T-helper 1 cell treated with Interleukin-12 subunit alpha and Interleukin-12 subunit beta and Interleukin-4 antibody, amounts not matched to agents 30 μg/mL and 1 μg/mL, for 36 hours (primary cell): ENCODE measurements around the gene CFAP410.

Source experiments
- H3K27ac Mint-ChIP-seq: one replicate; pipeline ENCODE4 v1.8.0; 2021; ENCODE audit warnings: mild to moderate bottlenecking, mixed read lengths
- H3K27me3 Mint-ChIP-seq: one replicate; pipeline ENCODE4 v1.8.0; 2021; ENCODE audit warnings: low read depth, mixed read lengths
- H3K36me3 Mint-ChIP-seq: one replicate; pipeline ENCODE4 v1.8.0; 2021; ENCODE audit warnings: low read depth, mixed read lengths
- H3K4me1 Mint-ChIP-seq: one replicate; pipeline ENCODE4 v1.8.0; 2021; ENCODE audit warnings: low read depth, mixed read lengths
- H3K4me3 Mint-ChIP-seq: one replicate; pipeline ENCODE4 v1.8.0; 2021; ENCODE audit warnings: mild to moderate bottlenecking, moderate library complexity, mixed read lengths
- H3K9me3 Mint-ChIP-seq: one replicate; pipeline ENCODE4 v1.8.0; 2021; ENCODE audit warnings: mixed read lengths

Gene CFAP410

DNA sequence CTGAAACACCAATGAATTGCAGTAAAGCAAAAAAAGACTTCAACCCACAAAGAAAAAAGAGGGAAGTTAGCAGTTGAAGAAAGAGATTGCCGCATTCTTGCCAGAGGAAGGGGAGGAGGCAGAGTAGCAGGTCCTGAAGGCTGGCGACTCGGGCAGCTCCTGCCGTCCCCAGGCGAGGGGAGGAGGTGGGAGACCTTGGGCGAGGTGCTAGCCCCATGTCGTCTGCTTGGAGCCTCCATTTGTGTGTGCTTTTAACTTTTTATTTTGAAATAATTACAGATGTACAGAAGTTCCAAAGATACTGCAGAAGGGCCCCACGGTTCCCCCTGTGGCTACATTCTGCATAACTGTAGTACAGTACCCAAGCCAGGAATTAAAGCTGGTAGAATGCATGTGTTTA is 21.0 kb upstream of the CFAP410 start:
- Mint-ChIP-seq H3K4me1 (peaks cover 26% of the 10 kb centered on the region), H3K36me3 (peaks cover 37% of the 10 kb centered on the region), H3K27ac (no peak overlapping the region), H3K4me3 (no peak overlapping the region), H3K27me3 (peaks cover 5% of the 10 kb centered on the region), H3K9me3 (peaks cover 12% of the 10 kb centered on the region)

DNA sequence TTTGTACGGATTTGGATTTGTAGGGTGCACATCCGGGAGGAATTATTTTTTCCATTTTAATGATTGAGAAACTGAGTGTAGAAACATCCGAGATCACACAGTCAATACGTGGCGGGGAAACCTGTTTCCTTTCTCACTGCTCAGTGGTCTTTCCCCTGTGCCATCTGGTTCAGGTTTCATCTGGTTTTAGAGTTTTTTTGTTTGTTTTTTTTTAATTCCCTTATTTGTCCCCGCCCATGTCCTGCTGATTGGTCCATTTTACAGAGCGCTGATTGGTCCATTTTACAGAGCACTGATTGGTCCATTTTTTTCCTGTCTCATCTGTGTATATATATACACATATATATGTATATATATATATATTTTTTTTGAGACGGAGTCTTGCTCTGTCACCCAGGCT is 20.2 kb upstream of the CFAP410 start:
- no peak overlapping the region for H3K27ac Mint-ChIP-seq
- no peak overlapping the region for H3K4me3 Mint-ChIP-seq
- H3K9me3 Mint-ChIP-seq, result peaks cover 12% of the 10 kb centered on the region
- peaks cover 32% of the 10 kb centered on the region for H3K4me1 Mint-ChIP-seq
- H3K27me3 Mint-ChIP-seq, result peaks cover 5% of the 10 kb centered on the region
- peaks cover 43% of the 10 kb centered on the region for H3K36me3 Mint-ChIP-seq

DNA sequence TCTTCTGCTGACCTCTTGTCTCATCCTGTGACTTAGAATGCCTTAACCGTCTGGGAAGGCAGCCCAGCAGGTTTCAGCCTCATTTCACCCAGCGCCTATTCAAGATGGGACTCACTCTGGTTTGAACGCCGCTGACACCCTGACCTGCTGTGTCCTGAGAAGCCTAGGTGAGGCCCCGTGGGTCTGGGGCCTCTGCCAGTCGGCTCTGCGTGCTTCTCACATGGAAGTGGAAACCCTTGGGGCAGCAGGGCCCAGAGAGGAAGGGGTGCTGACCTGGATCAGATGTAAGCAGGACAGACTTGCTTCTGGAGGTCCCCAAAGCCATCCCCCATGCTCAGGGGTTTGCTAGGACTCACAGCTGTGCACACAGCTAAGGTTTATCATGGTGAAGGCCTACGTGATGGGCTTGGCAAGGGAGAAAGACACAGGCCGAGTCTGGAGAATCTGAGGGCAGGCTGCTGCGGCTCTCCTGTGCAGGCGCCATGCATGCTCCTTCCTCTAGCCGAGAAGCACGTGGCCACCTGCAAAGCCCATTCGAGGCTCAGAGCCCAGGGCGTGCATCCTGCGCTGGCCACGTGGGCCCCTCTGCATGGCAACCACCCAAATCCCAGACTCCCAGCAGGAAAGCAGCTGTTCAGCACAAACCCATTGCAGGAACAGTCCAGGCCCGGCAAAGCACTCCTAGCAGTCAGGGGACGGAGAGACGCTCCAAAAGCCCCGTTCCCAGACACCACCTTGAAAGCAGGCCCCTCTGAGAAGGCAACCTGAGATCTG is 18.1 kb upstream of the CFAP410 start:
- Mint-ChIP-seq H3K4me1 (peaks cover 52% of the 10 kb centered on the region), H3K27ac (no peak overlapping the region), H3K27me3 (peaks cover 7% of the 10 kb centered on the region), H3K4me3 (no peak overlapping the region), H3K9me3 (no peaks in the 10 kb centered on the region), H3K36me3 (peaks cover 32% of the 10 kb centered on the region)

DNA sequence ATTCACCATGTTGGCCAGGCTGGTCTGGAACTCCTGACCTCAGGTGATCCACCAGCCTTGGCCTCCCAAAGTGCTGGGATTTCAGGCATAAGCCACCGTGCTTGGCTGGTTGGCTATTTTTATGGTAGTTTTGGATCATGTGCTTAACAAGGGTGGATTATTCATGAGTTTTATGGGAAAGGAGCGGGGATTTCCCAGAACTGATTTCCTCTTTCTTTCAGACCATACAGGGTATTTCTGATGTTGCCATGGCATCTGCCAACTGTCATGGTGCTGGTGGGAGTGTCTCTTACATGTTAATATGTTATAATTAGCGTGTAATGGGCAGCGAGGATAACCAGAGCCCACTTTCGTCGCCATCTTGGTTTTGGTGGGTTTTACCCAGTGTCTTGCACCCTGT is 17.4 kb upstream of the CFAP410 start:
- Mint-ChIP-seq H3K4me1 (peaks cover 53% of the 10 kb centered on the region), H3K9me3 (no peaks in the 10 kb centered on the region), H3K27me3 (peaks cover 7% of the 10 kb centered on the region), H3K36me3 (peaks cover 32% of the 10 kb centered on the region), H3K27ac (peak overlapping the region; percentile 74), H3K4me3 (peak overlapping the region; percentile 29)

DNA sequence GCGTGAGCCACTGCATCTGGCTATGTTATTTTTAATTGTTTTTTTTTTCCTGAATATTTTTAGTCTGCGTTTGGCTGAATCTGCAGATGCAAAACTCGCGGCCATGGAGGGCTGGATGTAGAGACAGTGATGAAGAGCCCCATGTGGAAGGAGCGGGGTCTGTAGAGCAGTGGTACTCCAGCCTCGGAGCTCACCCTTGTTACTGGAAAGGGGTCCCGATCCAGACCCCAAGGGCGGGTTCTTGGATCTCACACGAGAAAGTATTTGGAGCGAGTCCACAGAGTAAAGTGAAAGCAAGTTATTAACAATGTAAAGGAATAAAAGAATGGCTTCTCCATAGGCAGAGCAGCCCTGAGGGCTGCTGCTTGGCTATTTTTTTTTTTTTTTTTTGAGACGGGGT is 17.0 kb upstream of the CFAP410 start:
- Mint-ChIP-seq H3K36me3 (peaks cover 32% of the 10 kb centered on the region), H3K4me3 (peak overlapping the region; percentile 29), H3K4me1 (peaks cover 53% of the 10 kb centered on the region), H3K27ac (peak overlapping the region; percentile 28), H3K27me3 (peaks cover 11% of the 10 kb centered on the region), H3K9me3 (no peaks in the 10 kb centered on the region)

DNA sequence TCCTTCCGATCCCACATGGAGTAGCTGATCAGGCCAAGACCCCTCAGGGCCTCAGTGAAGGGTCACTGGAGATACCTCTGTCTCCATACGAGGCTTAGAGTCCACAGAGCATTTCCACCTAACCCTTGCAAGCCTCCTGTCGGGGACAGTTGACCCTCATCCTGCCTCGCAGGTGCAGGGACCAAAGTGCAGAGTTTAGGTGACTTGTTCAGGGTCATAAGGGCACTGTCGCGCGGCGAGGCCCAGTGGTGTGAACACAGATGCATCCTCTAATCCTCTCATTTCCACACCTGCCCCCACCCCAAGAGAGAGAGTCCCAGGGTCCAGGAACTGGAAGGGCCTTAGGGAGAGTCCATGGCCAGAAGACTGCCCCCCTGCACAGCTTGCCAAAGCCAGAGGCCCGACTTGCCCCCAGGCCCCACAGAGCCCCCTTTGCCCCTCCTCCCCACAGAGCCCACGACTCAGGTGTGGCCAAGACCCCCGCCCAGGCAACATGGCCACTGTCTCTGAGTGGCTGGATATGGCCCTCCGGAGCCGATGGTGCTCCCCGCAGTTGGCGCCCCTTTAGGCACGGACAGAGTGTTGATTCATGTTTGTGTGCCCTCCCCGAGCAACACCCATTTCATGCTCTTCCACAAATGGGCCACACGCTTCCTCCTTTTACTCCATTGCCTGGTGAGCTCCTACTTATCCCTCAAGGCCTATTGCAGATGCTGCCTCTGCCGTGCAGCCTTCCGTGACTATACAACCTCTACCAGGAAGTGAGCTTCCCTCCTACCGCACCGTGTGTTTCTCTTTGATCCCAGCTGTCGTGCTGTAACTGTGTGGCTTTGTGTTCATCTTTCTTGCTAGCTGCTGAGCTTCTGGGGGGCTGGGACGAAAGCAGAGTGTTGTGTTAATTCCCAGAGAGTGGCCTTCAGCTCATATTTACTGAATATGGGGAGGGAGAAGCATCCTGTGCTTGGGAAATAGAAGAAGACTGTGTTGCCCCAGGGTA is 15.9 kb upstream of the CFAP410 start:
- Mint-ChIP-seq H3K9me3 (no peaks in the 10 kb centered on the region), H3K27me3 (peaks cover 13% of the 10 kb centered on the region), H3K4me1 (peaks cover 52% of the 10 kb centered on the region), H3K4me3 (peak overlapping the region; percentile 88), H3K36me3 (peaks cover 30% of the 10 kb centered on the region), H3K27ac (peak overlapping the region; percentile 87)

DNA sequence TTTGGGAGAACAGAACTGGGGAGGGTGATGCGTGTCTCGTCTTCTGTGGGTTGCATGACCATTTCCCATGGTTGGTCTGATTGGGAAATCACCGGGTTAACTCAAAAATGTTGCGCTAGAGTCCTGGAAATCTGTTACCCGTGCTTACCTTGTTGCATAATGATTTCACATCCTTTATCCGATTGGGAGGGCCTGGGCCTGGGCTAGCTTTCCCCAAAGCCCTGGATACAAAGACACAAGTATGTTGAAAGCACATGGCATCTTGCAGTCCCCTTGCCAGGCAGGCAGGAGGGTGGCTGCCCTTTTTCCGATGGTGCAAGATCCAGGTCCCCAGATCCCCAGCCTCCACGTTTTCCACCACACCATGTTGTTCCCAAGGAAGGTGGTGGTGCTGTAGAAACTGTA is 14.8 kb upstream of the CFAP410 start:
- H3K27ac Mint-ChIP-seq, result peak overlapping the region; percentile 74
- peaks cover 49% of the 10 kb centered on the region for H3K4me1 Mint-ChIP-seq
- H3K27me3 Mint-ChIP-seq, result peaks cover 15% of the 10 kb centered on the region
- H3K4me3 Mint-ChIP-seq, result peak overlapping the region; percentile 88
- peaks cover 25% of the 10 kb centered on the region for H3K36me3 Mint-ChIP-seq
- no peaks in the 10 kb centered on the region for H3K9me3 Mint-ChIP-seq

DNA sequence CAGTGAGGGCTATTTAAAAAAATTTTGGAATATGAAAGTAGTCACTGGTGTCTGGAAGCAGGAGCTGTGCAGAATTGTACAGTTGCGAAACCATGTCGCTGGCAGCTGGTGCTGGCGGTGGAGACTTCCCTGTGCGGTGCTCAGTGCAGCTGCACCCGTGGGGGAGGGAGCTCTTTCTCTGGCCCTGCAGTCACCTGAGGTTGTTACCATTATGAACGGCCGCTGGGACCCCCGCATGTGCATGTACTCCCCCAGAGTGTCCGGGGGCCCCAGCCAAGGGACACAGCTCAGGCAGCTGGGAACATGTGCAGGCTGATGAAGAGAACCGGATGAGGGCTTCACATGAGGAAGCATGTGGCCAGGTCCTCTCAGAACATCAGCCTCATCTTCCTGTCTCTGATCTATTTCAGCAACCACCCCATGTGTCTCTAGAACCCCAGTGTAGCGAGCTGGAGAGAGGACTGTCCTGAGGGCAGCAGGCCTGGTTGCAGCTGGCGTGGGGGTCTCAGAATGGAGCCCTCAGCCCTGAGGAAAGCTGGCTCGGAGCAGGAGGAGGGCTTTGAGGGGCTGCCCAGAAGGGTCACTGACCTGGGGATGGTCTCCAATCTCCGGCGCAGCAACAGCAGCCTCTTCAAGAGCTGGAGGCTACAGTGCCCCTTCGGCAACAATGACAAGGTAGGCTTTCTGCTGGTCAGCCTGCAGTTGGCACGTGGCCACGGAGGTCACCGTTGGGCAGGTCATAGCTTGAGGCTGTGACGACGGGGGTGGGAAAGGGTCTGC is 14.2 kb upstream of the CFAP410 start, which contains the start of gene TRPM2:
TRPM2 (plus strand) TSS at position 431 of the 780 bp plus-strand sequence; CDS start at position 511, 80 bp downstream.
- H3K27ac Mint-ChIP-seq, result peak within 1 kb of the TSS; percentile 74
- H3K36me3 Mint-ChIP-seq, result peaks cover 22% of the 10 kb centered on the region
- H3K4me3 Mint-ChIP-seq, result peak within 1 kb of the TSS; percentile 88
- peaks cover 47% of the 10 kb centered on the region for H3K4me1 Mint-ChIP-seq
- H3K27me3 Mint-ChIP-seq, result peaks cover 21% of the 10 kb centered on the region
- no peaks in the 10 kb centered on the region for H3K9me3 Mint-ChIP-seq

DNA sequence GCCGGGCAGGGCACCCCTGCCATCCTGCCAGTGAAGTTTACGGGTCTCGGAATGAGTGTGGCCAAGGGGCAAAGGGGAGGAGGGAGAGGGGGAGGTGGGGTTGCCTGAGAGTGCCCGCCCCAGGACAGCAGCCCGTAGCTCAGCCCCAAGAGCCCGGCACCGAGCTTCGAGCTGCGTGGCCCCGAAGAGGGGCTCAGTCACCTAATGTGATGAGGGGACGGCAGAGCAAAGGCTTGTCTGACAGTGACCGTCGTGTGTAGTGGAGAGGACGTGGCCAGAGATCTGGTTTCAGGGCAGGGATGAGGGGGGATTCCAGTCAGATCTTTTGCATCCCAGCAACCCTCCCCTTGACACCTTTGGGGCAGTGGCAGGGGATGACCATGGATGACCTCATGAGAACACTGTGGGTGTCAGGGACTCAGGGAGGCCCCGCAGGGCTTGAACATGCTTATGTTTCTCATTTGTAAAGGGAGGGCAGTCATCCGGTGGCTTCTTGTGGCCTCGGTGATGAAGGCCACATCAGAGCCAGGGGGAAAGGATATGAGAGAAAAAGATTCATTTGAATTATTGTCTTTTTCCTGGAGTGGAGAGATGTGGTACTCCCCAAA is 13.2 kb upstream of the CFAP410 start:
- Mint-ChIP-seq H3K4me1 (peaks cover 46% of the 10 kb centered on the region), H3K4me3 (peak overlapping the region; percentile 43), H3K27ac (no peak overlapping the region), H3K36me3 (peaks cover 19% of the 10 kb centered on the region), H3K9me3 (no peaks in the 10 kb centered on the region), H3K27me3 (peaks cover 28% of the 10 kb centered on the region)

DNA sequence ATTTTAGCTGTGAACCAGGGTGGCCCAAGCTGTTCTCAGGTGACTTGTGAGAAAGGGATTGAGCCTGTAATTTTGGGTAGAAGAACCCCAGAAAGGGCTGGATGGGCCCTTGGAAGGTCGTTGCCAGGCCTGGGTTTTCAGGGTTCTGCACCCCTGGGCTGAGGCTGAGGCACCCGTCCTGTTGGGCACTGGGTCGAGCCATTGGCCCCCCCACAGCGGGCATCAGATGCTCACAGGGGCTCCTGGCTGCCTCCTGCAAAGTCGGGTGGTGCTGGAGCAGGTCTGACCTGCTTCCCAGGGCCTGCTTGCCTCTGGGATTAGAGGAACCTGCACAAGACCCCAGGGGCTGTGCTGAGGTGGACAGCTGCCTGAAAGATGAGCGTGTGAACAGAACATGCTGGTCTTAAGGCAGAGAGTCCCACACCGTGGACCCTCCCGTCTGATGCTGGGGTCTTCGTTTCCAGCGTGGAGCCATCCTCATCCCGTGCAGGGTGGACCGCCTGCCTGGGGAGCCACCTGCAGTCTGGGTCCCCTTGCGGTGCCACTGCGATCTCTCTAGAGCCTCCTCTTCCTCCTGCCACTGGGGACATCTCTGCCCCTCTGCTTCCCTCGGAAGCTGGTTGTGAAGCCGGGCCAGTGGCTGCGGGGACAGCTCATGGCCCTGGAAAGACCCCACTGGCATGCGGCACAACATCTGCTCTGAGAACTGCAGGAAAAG is 12.5 kb upstream of the CFAP410 start:
- H3K4me1 Mint-ChIP-seq, result peaks cover 43% of the 10 kb centered on the region
- no peak overlapping the region for H3K4me3 Mint-ChIP-seq
- peaks cover 19% of the 10 kb centered on the region for H3K36me3 Mint-ChIP-seq
- H3K9me3 Mint-ChIP-seq, result no peaks in the 10 kb centered on the region
- peaks cover 32% of the 10 kb centered on the region for H3K27me3 Mint-ChIP-seq
- H3K27ac Mint-ChIP-seq, result no peak overlapping the region

DNA sequence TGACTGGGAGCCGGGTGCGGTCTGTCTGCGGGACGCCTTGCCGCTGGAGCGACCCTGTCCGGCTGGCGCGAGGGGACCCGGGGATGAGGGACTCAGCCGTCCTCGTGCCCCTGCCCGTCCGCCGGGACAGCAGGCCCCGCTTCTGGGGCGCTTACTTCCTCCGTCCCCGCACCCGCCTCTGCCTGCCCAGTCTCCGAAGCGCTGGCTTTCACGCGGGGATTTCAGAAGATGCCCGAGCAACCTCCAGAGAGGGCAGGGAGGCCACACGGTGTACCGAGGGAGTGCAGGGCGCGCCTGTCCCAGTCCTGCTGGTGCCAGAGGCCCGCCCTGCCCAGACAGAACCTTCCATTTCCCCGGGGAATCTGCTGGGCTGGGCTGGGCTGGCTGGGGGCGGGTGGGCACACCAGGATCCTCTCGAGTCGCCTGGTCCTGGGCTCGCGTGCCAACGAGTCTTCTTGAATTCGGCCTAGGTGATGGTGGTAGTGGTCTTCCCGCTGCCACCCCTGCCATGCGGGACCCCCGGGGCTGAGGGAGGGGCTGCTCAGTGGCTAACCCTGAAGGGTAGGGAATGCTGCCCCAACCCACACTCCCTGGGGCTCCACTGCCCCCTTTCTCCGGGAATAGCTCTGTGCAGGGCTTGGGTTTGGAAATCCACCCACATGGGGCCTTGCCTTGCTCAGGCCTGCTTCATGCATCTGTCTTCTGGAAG is 11.7 kb upstream of the CFAP410 start:
- Mint-ChIP-seq H3K4me1 (peaks cover 36% of the 10 kb centered on the region), H3K9me3 (no peaks in the 10 kb centered on the region), H3K36me3 (peaks cover 13% of the 10 kb centered on the region), H3K27me3 (peaks cover 40% of the 10 kb centered on the region), H3K27ac (no peak overlapping the region), H3K4me3 (no peak overlapping the region)

DNA sequence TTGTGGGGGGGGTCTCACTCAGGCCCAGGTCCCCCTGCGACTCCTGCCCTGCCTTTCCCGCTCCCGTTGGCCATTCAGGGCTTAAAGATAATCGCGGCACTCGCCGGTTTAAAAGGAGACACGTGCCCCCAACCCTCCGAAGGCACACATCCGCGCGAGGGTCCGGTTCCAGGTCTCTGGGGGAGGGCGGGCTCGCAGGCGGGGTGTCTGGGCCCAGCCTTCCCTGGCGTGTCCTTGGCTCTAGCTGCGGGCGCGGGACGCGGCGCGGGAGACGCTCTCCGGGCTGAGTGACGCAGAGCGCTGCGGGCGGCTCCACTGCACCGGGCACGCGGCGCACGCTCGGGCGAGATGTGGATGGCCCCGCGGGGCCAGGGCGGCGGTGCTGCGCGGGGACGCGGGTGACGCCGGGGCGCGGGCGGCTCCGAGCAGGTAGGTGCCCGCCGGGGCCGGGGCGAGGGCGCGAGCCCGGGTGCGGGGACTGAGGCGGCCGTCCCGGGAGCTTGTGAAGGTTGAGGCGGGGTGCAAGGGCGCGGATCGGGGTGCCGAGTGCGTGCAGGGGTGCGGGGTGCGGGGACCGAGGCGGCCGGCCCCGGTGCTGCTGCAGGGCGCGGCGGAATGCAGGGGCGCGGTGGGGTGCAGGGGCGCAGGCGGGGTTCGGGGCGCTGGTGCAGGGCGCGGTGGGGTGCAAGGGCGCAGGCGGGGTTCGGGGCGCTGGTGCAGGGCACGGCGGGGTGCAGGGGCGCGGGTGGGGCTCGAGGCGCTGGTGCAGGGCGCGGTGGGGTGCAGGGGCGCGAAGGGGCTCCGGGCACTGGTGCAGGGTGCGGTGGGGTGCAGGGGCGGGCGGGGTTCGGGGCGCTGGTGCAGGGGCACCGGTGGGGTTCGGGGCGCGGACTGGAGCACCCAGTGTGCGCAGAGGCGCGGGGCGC is 10.9 kb upstream of the CFAP410 start:
- Mint-ChIP-seq H3K36me3 (peaks cover 7% of the 10 kb centered on the region), H3K4me3 (no peak overlapping the region), H3K9me3 (no peaks in the 10 kb centered on the region), H3K27ac (no peak overlapping the region), H3K27me3 (peaks cover 41% of the 10 kb centered on the region), H3K4me1 (peaks cover 29% of the 10 kb centered on the region)
